Memory B cell (primary cell): ENCODE measurements around the gene RALGAPB.
"Not testable (repeated sequence)": the region's sequence is repeated elsewhere in the genome, so short reads cannot be mapped to it uniquely, and the experiment has no call there.

ENCODE experiments used
- ATAC-seq: fragments of 150-1000 bp; cut with Tn5 transposase; 2 replicates; pipeline ENCODE4 v1.10.0; 2021; ENCODE audit warnings: low read depth, mild to moderate bottlenecking, moderate library complexity
- DNase-seq, 2 donors: peaks; one replicate each; pipeline ENCODE4 v3.0.0; 2022; ENCODE audit warnings: low spot score in 2 of 2
- H3K27ac Mint-ChIP-seq: one replicate; pipeline ENCODE4 v1.8.0; 2022; ENCODE audit warnings: mild to moderate bottlenecking, moderate library complexity, mixed read lengths
- H3K27me3 Mint-ChIP-seq: one replicate; pipeline ENCODE4 v1.8.0; 2022; ENCODE audit warnings: mixed read lengths
- H3K36me3 Mint-ChIP-seq: one replicate; pipeline ENCODE4 v1.8.0; 2022; ENCODE audit warnings: mild to moderate bottlenecking, mixed read lengths
- H3K4me1 Mint-ChIP-seq: one replicate; pipeline ENCODE4 v1.8.0; 2022; ENCODE audit warnings: mixed read lengths
- H3K4me3 Mint-ChIP-seq: one replicate; pipeline ENCODE4 v1.8.0; 2022; ENCODE audit warnings: mild to moderate bottlenecking, moderate library complexity, mixed read lengths
- H3K9me3 Mint-ChIP-seq: one replicate; pipeline ENCODE4 v1.8.0; 2022; ENCODE audit warnings: mixed read lengths

RALGAPB gene

DNA sequence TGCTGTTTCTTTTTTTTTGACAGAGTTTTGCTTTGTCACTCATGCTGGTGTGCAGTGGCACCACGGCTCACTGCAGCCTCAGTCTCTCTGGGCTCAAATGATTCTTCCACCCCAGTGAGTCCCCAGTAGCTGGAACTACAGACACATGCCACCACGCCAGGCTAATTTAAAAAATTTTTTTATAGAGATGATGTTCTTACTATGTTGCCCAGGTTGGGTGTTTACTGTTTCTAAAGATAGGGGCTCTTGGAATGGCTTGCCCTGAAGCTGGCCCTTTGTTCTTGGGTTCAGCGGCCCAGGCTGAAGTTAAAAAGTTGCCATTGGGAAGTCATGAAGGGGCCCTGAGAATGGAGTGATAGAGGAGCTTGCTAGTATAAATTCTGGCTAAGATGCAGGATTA lies 16.5 kb downstream of the RALGAPB start:
- H3K27ac Mint-ChIP-seq, result no peak overlapping the region
- H3K4me3 Mint-ChIP-seq, result no peak overlapping the region
- peaks cover 23% of the 10 kb centered on the region for H3K36me3 Mint-ChIP-seq
- peaks cover 3% of the 10 kb centered on the region for H3K4me1 Mint-ChIP-seq
- no peak for DNase-seq
- no peaks in the 10 kb centered on the region for H3K9me3 Mint-ChIP-seq
- no peaks in the 10 kb centered on the region for H3K27me3 Mint-ChIP-seq
- ATAC-seq, result no peak

DNA sequence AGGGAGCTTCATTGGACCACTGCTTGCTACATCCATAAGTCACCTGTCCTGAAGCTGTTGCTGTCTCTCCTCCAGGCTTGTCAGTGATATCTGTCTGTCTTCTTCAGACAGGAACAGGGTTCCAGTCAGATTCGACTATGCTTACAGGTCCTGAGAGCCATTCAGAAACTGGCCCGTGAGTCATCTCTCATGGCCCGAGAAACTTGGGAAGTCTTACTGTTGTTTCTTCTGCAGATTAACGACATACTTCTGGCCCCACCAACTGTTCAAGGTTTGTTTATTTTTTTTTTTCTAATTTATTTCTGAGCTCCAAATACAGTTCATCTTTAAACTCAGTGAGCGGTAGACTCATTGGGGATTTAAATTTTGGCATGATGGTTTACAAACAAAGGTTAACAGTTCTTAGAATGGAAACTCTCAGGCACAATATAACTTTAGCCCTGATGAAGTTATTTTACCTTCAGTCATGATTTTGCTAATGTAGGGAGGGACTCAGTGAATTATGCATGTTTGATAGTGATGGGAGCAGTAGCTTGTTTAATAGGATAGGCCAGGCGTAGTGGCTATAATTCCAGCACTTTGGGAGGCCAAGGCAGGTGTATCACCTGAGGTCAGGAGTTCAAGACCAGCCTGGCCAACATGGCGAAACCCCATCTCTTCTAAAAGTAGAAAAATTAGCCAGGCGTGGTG lies 24.7 kb downstream of the RALGAPB start:
- DNase-seq (no peak), ATAC-seq (no peak)
- Mint-ChIP-seq H3K27me3 (no peaks in the 10 kb centered on the region), H3K36me3 (peaks cover 42% of the 10 kb centered on the region), H3K4me3 (no peak overlapping the region), H3K27ac (no peak overlapping the region), H3K9me3 (no peaks in the 10 kb centered on the region), H3K4me1 (peaks cover 4% of the 10 kb centered on the region)

DNA sequence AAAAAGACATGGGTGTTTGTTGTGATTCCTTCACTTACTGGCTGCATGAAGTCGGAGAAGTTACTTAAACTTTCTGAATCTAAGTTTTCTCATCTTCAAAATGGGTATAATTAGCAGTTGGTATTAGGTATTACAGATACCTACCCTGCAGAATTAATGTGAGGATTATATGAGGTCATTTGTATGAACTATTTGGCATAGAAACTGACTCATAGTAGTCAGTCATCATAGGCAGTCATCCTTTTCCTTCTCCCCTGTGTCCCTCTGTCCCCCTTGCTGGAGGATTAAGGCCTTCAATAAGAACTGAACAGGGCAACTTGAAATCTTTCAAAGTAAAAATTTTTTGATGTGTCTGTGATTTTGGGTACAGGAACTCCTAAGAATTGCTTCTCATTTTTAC lies 26.3 kb downstream of the RALGAPB start:
- Mint-ChIP-seq H3K9me3 (no peaks in the 10 kb centered on the region), H3K4me3 (no peak overlapping the region), H3K4me1 (peaks cover 4% of the 10 kb centered on the region), H3K27me3 (no peaks in the 10 kb centered on the region), H3K27ac (no peak overlapping the region), H3K36me3 (peaks cover 42% of the 10 kb centered on the region)
- no peak for DNase-seq
- no peak for ATAC-seq

DNA sequence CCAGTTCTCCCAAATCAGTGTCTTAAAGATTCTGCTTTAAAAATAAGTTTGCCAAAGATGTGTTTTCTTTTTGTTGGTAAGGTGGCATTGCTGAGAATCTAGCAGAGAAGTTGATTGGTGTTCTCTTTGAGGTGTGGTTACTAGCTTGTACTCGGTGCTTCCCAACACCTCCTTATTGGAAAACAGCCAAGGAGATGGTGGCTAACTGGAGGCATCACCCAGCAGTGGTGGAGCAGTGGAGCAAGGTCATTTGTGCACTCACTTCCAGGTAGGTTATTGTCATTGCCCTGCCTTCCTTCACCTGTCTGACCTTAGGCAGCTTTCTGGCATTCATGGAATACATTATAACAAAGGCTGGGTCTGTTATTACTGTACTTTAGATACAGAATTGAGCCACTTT lies 26.7 kb downstream of the RALGAPB start:
- DNase-seq, result no peak

DNA sequence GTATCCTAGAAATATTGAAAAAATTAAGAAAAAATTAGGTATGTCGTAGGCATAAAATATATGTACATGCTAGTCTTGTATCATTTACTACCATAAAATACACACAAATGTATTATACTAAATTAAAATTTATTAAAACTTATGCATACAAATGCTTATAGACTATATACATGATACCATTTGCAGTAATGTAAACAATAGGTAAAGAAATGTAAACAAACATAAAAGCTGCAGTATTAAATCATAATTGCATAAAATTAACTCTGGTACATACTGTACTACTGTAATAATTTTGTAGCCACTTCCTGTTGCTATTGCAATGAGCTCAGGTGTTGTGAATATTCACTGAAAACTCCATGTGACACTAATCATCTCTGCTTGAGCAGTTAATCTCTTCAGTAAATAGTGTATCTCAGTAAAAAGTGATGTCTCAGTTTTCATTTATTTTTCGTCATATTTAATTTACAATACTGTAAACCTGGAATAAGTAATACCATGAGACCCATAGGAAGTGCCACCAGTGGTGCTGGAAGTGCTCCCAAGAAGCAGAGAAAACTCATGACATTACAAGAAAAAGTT lies 29.3 kb downstream of the RALGAPB start:
- no peak for ATAC-seq
- Mint-ChIP-seq H3K36me3 (peaks cover 43% of the 10 kb centered on the region), H3K4me3 (no peak overlapping the region), H3K27ac (no peak overlapping the region), H3K4me1 (peaks cover 4% of the 10 kb centered on the region), H3K27me3 (no peaks in the 10 kb centered on the region), H3K9me3 (peaks cover 4% of the 10 kb centered on the region)
- no peak for DNase-seq

More for the DNA sequence above, 26.7 kb downstream of the RALGAPB start:
- Mint-ChIP-seq H3K27me3 (no peaks in the 10 kb centered on the region), H3K4me1 (peaks cover 4% of the 10 kb centered on the region), H3K27ac (no peak overlapping the region), H3K4me3 (no peak overlapping the region), H3K36me3 (peaks cover 45% of the 10 kb centered on the region), H3K9me3 (peaks cover under 1% of the 10 kb centered on the region)
- no peak for ATAC-seq

DNA sequence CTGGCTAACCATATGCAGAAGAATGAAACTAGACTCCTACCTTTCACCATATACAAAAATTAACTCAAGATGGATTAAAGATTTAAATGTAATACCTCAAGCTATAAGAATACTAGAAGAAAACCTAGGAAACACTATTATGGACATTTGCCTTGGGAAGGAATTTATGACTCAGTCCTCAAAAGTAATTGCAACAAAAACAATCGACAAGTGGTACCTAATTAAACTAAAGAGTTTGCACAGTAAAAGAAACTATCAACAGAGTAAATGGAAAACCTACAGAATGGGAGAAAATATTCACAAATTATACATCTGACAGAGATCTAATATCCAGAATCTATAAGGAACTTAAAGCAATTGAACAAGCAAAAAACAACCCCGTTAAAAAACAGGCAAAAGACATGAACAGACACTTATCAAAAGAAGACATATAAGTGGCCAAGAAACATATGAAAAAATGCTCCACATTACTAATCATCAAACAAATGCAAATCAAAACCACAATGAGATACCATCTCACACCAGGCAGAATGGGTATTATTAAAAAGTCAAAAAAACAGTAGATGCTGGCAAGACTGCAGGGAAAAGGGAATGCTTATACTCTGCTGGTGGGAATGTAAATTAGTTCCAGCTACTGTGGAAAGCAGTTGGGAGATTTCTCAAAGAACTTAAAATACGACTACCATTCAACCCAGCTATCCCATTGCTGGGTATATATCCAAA lies 31.9 kb downstream of the RALGAPB start:
- Mint-ChIP-seq H3K27ac (no peak overlapping the region), H3K27me3 (no peaks in the 10 kb centered on the region), H3K4me1 (peaks cover 4% of the 10 kb centered on the region), H3K36me3 (peaks cover 42% of the 10 kb centered on the region), H3K4me3 (no peak overlapping the region), H3K9me3 (peaks cover 4% of the 10 kb centered on the region)
- DNase-seq, result no peak
- ATAC-seq, result no peak

DNA sequence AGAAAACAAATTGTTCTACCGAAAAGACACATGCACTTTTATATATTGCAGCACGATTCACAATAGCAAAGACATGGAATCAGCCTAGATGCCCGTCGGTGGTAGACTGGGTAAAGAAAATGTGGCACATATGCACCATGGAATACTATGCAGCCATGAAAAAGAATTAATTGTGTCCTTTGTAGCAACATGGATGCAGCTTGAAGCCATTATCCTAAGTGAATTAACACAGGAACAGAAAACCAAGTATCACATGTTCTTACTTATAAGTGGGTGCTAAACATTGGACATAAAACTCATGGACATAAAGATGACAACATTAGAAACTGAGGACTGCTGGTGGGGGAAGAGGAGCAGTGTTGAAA lies 32.4 kb downstream of the RALGAPB start:
- ATAC-seq, result no peak
- Mint-ChIP-seq H3K9me3 (peaks cover 4% of the 10 kb centered on the region), H3K4me1 (peaks cover 4% of the 10 kb centered on the region), H3K4me3 (no peak overlapping the region), H3K27me3 (no peaks in the 10 kb centered on the region), H3K27ac (no peak overlapping the region), H3K36me3 (peaks cover 46% of the 10 kb centered on the region)
- DNase-seq, result no peak

DNA sequence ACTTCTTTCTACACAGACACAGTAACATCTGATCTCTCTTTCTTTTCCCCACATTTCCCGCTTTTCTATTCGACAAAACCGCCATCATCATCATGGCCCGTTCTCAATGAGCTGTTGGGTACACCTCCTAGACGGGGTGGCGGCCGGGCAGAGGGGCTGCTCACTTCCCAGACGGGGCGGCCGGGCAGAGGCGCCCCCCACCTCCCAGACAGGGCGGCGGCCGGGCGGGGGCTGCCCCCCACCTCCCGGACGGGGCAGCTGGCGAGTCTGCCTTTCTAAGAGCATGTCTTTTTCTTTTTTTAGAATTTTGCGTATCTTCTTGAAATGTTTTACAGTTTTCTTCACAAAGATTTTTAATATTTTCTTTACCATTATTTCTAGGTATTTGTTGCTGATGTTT lies 39.1 kb downstream of the RALGAPB start:
- peaks cover 36% of the 10 kb centered on the region for H3K36me3 Mint-ChIP-seq
- not testable (repeated sequence) for H3K9me3 Mint-ChIP-seq, H3K4me1 Mint-ChIP-seq, H3K4me3 Mint-ChIP-seq, H3K27me3 Mint-ChIP-seq, DNase-seq, H3K27ac Mint-ChIP-seq, ATAC-seq

DNA sequence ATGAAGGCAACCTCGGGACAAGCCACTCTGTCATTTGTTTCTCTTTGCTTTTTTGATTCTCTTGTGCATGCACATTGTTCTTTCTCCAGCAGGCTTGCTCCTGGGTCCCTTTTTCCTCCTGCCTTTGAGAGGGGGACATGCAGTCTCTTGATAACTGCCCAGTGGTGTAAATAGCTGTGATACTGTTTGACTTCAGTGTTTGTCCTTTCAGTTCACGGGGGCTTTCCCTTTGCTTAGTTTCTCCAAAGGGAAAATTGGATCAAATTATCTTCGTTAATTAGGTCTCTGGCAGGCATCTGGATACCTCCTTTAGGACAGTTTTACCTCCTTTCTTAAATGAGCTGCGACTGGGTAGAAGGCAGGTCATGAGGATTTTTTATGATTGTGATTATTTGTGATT lies 41.5 kb downstream of the RALGAPB start:
- no peak overlapping the region for H3K4me3 Mint-ChIP-seq
- DNase-seq, result no peak
- ATAC-seq, result no peak
- H3K4me1 Mint-ChIP-seq, result peaks cover 2% of the 10 kb centered on the region
- no peaks in the 10 kb centered on the region for H3K9me3 Mint-ChIP-seq
- H3K27ac Mint-ChIP-seq, result no peak overlapping the region
- no peaks in the 10 kb centered on the region for H3K27me3 Mint-ChIP-seq
- peaks cover 39% of the 10 kb centered on the region for H3K36me3 Mint-ChIP-seq

DNA sequence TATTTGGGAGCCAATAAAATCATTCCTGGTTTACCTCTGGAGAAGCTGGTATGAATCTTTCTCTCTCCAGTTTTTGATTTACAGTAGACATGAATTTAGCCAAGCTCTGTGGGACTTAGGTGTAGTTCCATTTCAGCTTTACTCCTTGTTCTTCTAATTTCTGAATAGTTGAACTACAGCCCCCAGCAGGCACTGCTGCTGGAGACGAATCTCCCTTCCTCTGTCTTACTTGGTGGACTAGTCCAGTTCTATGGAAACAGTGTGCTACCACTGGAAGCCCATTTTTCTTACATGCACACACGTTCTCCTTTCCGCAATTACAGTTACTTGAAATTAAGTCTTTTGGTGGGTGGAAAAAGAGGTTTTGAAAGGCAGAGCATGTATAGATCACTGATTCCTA lies 42.3 kb downstream of the RALGAPB start:
- Mint-ChIP-seq H3K4me3 (no peak overlapping the region), H3K27me3 (no peaks in the 10 kb centered on the region), H3K36me3 (peaks cover 35% of the 10 kb centered on the region)

DNA sequence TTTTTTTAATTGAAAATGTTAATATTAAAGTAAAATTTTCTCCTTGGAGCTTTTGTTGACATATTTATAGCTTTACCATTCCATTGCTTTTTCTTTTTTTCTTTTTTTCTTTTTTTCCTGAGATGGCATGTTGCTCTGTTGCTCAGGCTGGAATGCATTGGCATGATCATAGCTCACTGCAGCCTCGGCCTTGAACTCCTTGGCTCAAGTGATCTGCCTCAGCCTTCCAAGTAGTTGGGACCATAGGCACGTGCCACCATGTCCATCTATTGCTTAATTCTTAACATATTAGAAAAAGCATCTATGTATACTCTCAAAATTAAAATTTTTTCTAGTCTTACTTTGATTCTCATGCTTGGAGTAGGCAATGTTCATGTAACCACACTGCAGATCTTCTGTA lies 43.0 kb downstream of the RALGAPB start:
- no peaks in the 10 kb centered on the region for H3K9me3 Mint-ChIP-seq
- no peaks in the 10 kb centered on the region for H3K27me3 Mint-ChIP-seq
- H3K4me3 Mint-ChIP-seq, result no peak overlapping the region
- H3K36me3 Mint-ChIP-seq, result peaks cover 31% of the 10 kb centered on the region
- ATAC-seq (no peak), DNase-seq (no peak)
- no peak overlapping the region for H3K27ac Mint-ChIP-seq
- peaks cover 2% of the 10 kb centered on the region for H3K4me1 Mint-ChIP-seq

More for the DNA sequence above, 42.3 kb downstream of the RALGAPB start:
- ATAC-seq (no peak), DNase-seq (no peak)
- peak overlapping the region; percentile 35 for H3K27ac Mint-ChIP-seq
- H3K4me1 Mint-ChIP-seq, result peaks cover 2% of the 10 kb centered on the region
- H3K9me3 Mint-ChIP-seq, result no peaks in the 10 kb centered on the region

DNA sequence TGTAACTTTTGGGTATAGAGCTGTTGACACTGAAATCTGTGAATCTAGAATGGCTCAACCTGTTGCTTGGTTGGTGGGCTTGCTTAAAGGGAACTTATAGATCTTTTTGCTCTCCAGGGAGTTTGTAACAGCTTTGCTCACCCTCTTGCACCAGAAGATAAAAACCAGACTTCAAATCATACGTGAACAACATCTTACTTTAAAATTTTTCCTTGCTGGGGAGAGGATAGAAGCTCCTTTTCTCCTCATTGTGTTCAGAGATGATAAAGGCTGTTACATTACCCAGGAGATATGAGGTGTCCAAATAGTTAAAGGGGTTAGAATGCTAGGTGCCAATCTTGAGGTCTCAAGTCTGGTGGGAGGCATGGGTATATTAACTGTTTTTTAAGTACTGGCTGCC lies 46.8 kb downstream of the RALGAPB start:
- H3K4me3 Mint-ChIP-seq, result no peak overlapping the region
- no peak for DNase-seq
- no peaks in the 10 kb centered on the region for H3K9me3 Mint-ChIP-seq
- H3K27me3 Mint-ChIP-seq, result no peaks in the 10 kb centered on the region
- H3K36me3 Mint-ChIP-seq, result peaks cover 47% of the 10 kb centered on the region
- no peak for ATAC-seq
- H3K27ac Mint-ChIP-seq, result no peak overlapping the region
- peaks cover under 1% of the 10 kb centered on the region for H3K4me1 Mint-ChIP-seq

DNA sequence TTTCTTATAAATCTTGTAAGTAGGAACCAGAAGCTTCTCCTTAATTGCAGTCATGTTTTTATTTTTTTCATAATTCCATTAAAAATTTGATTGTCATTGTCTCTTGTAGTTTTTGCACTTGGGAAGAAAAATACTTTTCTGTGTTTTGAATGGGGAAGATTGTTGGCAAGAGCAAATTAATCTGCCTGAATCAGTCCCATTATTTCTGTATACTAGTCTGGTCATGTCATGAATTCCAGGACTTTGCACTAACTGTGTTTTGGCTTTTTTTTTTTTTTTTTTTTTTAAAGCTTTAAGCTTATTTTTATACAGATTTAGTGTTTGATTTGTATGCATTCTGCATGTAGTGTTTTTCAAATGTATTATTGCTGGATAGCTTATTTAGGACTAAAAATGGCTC lies 47.6 kb downstream of the RALGAPB start:
- Mint-ChIP-seq H3K36me3 (peaks cover 48% of the 10 kb centered on the region), H3K27me3 (no peaks in the 10 kb centered on the region), H3K9me3 (no peaks in the 10 kb centered on the region), H3K27ac (no peak overlapping the region), H3K4me1 (no peaks in the 10 kb centered on the region), H3K4me3 (no peak overlapping the region)
- no peak for ATAC-seq
- DNase-seq, result no peak

DNA sequence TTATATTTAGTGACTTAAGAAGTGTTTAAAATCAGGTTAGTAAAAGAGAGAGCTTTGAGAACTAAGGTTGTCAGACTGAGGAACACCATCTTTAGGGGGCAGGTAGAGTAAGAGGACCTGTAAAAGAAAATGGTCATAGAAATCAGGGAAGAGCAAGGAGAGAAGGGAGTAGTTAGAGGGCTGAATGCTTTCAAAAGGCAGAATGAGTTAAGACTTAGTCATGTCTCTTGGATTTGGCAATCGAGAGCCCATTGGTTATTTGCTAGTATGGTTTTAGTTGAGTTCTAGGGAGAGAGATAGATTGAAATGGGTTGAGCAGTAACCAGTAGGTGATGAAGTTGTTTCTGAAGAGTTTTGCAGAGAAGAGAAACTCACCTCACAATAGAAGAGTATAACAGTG lies 51.1 kb downstream of the RALGAPB start:
- peaks cover 2% of the 10 kb centered on the region for H3K4me1 Mint-ChIP-seq

More for the DNA sequence above, 51.1 kb downstream of the RALGAPB start:
- H3K27me3 Mint-ChIP-seq, result no peaks in the 10 kb centered on the region
- H3K36me3 Mint-ChIP-seq, result peaks cover 43% of the 10 kb centered on the region
- H3K4me3 Mint-ChIP-seq, result no peak overlapping the region
- H3K27ac Mint-ChIP-seq, result no peak overlapping the region
- DNase-seq (no peak), ATAC-seq (no peak)
- H3K9me3 Mint-ChIP-seq, result no peaks in the 10 kb centered on the region
